Jurkat, Clone E6-1 (cell line): ENCODE data around the gene BICD2.

ENCODE experiments used
- DNase-seq: peaks from one replicate; pipeline ENCODE4 v3.0.0-alpha.2; 2011; ENCODE audit warnings: low read depth, low spot score
- H3K4me3 ChIP-seq: 2 replicates; pipeline ENCODE4 v1.5.1; 2011; ENCODE audit warnings: mild to moderate bottlenecking, low read length, control low read depth, moderate library complexity

The BICD2 gene

GRCh38 chr9:92696619-92697018 is 68.0 kb downstream of the BICD2 start:
- H3K4me3 ChIP-seq, result no peak overlapping the region
- DNase-seq, result peak; percentile 27

GRCh38 chr9:92686954-92687353 is 77.7 kb downstream of the BICD2 start:
- DNase-seq, result peak; percentile 41
- no peak overlapping the region for H3K4me3 ChIP-seq

GRCh38 chr9:92685022-92685421 is 79.6 kb downstream of the BICD2 start:
- no peak for DNase-seq
- no peak overlapping the region for H3K4me3 ChIP-seq

GRCh38 chr9:92682269-92682668 is 82.4 kb downstream of the BICD2 start:
- H3K4me3 ChIP-seq, result no peak overlapping the region
- DNase-seq, result no peak

GRCh38 chr9:92680166-92681119 is 84.2 kb downstream of the BICD2 start:
- DNase-seq, result no peak

GRCh38 chr9:92679413-92680165 is 85.0 kb downstream of the BICD2 start:
- no peak for DNase-seq
- no peak overlapping the region for H3K4me3 ChIP-seq

More at GRCh38 chr9:92680166-92681119, 84.2 kb downstream of the BICD2 start:
- no peak overlapping the region for H3K4me3 ChIP-seq

- no peak for DNase-seq
- H3K4me3 ChIP-seq, result peak overlapping the region; percentile 100
These were observed 93.3 kb downstream of the BICD2 start for GRCh38 chr9:92671323-92671722.

- peak; percentile 98 for DNase-seq
- H3K4me3 ChIP-seq, result peak within 1 kb of the TSS; percentile 100
These were observed 94.5 kb downstream of the BICD2 start, which contains the start of gene IPPK for GRCh38 chr9:92669890-92670708. TSS of gene IPPK (minus strand) at chr9:92670131. CDS start at chr9:92669988, 143 bp downstream.

- H3K4me3 ChIP-seq, result peak overlapping the region; percentile 100
- no peak for DNase-seq
These were observed 95.1 kb downstream of the BICD2 start for GRCh38 chr9:92669527-92669889.

GRCh38 chr9:92668746-92669526 is 95.7 kb downstream of the BICD2 start:
- no peak for DNase-seq

GRCh38 chr9:92666912-92667532 is 97.6 kb downstream of the BICD2 start:
- no peak overlapping the region for H3K4me3 ChIP-seq
- no peak for DNase-seq

More at GRCh38 chr9:92668746-92669526, 95.7 kb downstream of the BICD2 start:
- peak overlapping the region; percentile 100 for H3K4me3 ChIP-seq

- DNase-seq, result no peak
- H3K4me3 ChIP-seq, result no peak overlapping the region
These were observed 98.4 kb downstream of the BICD2 start for GRCh38 chr9:92666236-92666635.

GRCh38 chr9:92665836-92666235 is 98.8 kb downstream of the BICD2 start:
- no peak for DNase-seq

GRCh38 chr9:92664394-92665152 is 100.1 kb downstream of the BICD2 start:
- H3K4me3 ChIP-seq, result no peak overlapping the region
- no peak for DNase-seq

More at GRCh38 chr9:92665836-92666235, 98.8 kb downstream of the BICD2 start:
- H3K4me3 ChIP-seq, result no peak overlapping the region

GRCh38 chr9:92663951-92664350 is 100.7 kb downstream of the BICD2 start:
- H3K4me3 ChIP-seq, result no peak overlapping the region
- no peak for DNase-seq

GRCh38 chr9:92663126-92663525 is 101.5 kb downstream of the BICD2 start:
- no peak for DNase-seq
- no peak overlapping the region for H3K4me3 ChIP-seq

- no peak for DNase-seq
- H3K4me3 ChIP-seq, result no peak overlapping the region
These were observed 102.9 kb downstream of the BICD2 start for GRCh38 chr9:92661743-92662142.
